Raji (cell line): Measurements from ENCODE around the gene TLE7.

Experiments
- POLR2A ChIP-seq: IDR thresholded peaks from 2 replicates; pipeline ENCODE4 v1.6.1; 2011; ENCODE audit warnings: low read depth, low read length, control low read depth; ENCODE audit not compliant: insufficient read depth

TLE7 gene

DNA sequence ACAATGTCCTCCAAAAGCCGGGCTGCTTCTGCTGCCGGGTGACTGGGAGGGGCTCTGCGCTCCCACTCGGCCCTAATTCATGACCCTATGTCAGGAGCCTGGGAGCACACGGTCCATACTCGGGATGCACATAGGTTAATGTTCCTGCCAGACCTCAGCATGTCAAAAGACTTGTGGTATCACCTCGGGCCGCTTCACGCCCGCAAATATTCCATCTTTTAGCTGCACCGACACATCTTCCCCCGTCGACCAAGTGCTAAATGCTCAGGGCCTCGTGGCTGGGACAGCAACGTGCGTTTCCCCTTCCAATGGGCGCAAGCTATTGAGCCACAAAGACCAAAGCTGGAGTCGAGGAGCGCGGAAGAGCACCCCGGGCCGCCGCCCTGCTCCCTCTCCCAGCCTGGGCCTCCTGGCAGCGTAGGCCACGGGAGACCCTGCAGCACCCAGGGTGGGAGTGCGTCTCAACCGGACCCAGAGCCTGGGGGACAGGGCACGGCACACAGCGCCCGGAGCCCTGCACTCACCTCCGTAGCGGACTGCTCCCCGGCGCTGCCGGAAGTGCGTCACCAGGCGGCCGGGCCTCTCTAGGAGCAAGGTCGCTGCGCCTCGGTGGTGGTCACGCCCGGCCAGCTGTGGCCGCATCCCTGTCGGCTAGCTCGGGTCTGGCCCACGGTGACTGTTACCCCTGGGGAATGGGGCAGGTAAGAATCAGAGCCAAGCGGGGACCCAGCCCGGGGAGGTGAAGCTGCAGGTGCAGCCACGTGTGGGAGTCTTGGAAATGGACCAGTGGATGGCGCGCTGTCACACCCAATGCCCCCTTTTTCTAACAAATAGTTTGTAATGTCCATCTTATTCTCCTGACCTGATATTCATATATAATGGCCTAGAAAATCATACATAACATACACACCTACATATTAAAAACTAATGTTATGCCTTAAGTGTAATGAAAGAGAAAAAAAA lies 20.1 kb upstream of the TLE7 start, which contains the start of gene ZNF23:
TSS of gene ZNF23 (minus strand) at position 562 of the 963 bp plus-strand sequence. CDS start 5,451 bp downstream, outside the sequence.
- TF ChIP-seq POLR2A, result peak; percentile 98

DNA sequence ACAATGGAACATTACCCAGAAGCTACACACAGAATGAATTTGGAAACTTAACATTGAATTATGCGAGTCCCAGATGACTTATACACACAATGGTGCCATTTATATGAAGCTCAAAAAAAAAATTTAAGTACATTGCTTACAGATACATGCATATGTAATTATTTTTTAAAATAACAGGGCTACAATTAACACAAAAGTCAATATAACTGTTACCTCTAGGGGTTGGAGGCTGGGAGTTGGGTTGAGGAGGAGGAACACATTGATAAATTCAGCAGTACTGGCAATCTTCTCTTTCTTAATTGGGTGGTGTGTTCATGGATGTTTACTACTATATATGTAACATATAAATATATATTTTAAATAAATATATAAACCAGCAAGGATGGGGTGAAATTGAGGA lies 19.1 kb upstream of the TLE7 start:
- no peak for TF ChIP-seq POLR2A

DNA sequence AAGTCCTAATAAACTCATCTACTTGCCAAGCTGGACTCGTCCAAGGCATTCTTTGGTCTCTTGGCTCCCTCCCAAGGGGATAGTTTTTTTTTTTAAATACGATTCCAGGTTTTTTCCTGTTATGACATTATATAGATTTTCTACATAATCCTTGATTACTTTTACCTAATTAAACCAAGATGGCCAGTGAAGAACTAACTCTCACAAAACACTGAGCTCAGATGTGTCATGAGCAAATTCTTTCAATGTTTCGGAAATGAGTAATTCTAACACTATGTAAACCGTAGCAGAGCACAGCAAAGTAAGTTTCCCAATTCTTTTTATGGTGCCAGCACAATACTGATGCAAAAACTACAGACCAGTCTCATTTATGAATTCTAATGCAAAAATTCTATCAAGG lies 18.4 kb upstream of the TLE7 start:
- no peak for TF ChIP-seq POLR2A

DNA sequence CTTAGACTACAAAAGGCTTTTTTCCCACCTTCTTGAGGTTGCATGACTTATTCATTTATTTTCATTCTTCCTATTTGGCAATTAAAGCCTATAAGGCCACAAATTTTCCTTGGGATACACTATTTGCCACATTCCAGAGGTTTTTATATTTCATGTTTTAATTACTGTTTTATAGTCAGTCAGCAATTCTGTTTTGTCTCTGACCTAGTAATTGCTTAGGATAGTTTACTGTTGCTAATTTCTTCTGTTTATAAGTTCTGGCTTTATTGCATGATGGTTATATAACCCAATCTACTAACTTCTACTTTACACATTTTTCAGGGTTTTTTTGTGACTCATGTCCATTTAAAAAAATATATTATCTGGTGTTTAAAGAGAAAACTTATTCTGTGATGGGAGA lies 17.7 kb upstream of the TLE7 start:
- TF ChIP-seq POLR2A, result no peak

DNA sequence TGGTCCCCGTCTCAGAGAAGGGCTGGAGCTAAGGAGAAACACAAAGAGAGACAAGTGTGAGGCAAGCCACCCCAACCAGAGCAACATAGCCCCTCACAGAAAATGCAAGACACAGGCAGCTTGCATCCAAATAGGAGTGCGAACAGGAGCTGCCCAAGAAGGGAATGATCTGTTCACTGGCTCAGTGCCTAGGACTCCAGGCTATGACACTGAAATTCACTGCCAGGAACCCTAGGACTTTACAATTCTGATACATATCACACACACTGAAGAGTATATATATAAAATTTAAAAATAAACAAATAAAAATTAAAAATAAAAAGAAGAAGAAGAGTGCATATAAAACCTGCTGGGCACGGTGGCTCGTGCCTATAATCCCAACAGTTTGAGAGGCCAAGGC lies 14.9 kb upstream of the TLE7 start:
- no peak for TF ChIP-seq POLR2A

DNA sequence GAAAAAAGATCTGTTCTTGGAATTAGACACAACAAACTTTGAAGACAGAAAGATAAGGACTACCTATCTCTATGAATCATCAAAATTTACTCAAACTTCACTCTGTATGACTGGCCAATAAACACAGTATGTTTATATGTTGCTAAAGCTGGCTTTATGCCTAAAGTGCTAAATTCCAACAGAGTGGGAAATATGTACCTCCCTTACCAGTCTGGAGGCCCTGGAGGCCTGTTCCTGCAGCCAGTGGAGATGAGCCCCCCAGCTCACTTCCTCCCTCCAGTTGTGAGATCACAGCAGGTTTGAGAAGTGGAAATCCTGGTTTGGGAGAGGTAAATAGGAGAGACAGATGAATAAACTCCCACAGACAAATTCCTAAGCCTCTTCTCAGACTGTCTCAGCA lies 11.2 kb upstream of the TLE7 start:
- TF ChIP-seq POLR2A, result no peak

DNA sequence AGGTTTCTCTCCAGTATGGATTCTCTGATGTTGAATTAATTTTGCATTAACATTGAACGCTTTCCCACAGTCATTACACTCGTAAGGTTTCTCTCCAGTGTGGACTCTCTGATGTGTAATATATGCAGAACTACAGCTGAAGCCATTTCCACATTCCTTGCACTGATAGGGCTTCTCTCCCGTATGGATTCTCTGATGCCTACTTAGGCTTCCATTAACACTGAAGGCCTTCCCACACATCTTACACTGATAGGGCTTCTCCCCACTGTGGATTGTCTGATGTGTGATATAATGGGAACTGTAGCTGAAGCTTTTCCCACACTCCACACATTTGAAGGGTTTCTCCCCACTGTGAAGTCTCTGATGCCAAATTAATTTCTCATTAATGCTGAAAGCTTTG lies 7.2 kb upstream of the TLE7 start:
- TF ChIP-seq POLR2A, result no peak

DNA sequence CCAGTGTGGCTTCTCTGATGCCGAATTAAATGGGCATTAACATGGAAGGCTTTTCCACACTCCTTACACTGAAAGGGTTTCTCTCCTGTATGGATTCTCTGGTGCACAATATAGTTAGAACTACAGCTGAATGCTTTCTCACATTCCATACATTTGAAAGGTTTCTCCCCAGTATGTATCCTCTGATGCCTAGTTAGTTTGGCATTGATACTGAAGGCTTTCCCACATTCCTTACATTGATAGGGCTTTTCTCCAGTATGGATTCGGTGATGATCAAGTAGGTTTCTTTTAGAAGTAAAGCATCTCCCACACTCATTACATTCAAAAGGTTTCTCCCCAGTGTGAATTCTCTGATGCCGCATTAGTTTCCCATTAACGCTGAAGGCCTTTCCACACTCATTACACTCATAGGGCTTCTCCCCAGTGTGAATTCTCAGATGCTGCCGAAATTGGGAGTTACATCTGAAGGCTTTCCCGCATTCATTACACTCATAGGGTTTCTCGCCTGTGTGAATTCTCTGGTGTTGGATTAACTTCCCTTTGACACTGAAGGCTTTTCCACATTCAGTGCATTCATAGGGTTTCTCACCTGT lies 6.5 kb upstream of the TLE7 start:
- TF ChIP-seq POLR2A, result no peak

DNA sequence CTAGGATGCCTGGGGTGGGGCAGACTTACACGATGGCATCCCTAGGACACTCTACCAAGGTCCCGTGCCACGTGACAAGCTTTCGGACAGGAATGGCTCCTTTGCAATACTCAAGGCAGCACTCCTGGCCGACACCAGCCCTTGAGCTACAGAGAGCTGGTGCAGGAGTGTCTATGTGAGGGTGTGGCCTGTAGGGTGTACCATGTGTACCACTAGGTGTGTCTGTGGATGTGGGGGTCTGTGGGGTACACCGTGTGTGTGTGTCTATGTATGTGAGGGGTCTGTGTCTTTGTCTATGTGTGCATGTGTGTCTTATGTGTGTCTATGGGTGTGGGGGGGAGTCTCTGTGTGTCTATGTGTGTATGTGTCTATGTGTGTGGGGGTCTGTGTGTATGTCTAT lies 1.9 kb upstream of the TLE7 start:
- no peak for TF ChIP-seq POLR2A

DNA sequence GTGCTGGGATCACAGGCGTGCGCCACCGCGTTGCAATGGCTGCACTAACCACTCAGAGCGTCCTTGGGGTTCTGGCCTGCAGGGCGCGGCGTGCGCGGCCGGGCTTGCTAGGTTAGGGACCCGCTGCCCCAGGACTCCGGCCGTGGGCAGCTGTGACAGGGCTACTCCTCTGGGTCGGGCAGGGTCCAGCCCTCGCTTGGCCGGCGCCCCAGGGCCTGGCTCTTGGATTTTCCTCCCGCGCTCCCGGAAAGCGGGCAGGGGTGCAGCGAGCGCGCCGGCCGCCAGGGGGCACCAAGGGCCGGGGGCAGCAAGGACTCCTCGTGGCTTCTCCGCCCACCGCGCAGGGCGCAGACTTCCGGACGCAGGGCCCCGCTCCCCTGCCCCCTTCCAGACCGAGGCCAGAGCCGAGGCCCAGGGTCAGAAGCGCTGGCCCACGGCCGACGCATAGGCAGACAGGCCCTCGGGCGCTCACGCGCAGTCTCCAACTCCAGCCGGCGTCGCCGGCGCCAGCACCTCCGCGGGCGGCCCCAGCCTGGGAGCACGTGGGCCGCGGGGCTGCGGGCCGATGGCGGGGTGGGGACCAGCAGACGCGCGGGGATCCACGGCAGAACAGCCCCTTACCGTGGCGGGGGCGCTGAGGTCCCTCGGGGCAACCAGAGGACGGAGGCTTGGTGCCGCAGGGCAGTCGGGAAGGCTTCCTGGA lies 355 bp downstream of the TLE7 start:
- TF ChIP-seq POLR2A, result no peak

DNA sequence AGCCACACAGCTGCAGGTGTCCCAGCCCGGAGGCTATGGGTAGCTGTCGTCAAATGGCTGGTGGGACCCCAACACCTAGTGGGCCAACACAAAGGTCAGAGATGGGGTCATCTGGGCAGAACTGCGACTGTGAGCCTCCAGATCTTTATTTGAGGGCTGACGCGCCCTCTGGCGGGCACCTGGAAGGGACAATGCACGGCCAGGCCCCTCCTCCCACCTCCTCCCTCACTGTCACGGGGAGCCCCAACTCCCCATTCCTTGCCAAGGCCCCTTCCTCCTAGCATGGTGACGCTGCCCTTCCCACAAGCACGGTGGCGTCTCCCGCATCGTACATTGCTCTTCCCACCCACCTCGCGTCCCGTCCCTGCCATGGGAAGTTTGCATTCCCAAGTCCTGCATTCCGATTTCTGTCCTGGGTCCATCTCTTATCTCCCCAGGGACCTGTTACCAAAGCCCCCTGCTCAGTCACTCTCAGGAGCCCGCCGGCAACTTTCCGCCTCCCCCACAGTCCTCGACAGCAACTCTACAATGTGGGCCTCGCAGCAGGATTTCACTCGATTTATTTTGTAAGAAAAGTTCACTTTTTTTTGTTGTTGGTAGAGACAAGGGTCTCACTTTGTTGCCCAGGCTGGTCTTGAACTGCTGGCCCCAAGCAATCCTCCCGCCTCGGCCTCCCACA lies 1.0 kb downstream of the TLE7 start:
- TF ChIP-seq POLR2A, result no peak

DNA sequence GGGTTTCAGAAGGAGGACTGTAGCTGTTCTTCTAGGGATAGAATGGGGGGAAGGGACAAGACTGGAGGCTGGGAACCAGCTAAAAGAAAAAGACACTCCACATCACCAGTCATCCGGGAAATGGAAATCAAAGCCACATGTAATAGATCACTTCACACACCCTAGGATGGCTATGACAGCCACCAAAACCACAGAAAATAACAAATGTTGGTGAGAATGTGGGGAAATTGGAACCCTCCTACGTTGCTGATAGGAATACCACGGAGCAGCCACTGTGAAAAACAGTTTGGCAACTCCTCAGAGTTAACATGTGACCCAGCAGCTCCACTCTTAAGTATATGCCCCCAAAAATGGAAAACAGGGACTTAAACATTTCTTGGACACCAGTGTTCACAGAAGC lies 2.3 kb downstream of the TLE7 start:
- no peak for TF ChIP-seq POLR2A

DNA sequence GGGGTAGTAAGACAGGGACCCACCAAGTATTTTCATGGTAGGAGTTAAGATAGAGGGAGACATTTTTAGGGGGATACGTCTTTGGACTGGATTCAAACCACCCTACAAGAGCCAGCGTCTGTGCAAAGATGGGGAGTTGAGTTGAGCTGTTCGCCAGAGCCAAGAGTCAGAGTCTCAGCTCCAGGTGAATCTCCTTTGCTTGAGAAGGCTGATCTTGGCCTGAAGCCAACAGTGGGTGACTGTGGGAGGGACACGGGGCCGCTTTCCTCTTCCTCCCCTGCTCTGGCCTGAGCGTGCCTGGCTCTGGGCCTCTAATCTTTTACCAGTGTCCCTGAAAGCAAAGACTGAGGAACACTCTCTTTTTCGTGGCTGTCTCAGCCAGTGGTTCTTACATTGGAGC lies 5.4 kb downstream of the TLE7 start:
- TF ChIP-seq POLR2A, result no peak

DNA sequence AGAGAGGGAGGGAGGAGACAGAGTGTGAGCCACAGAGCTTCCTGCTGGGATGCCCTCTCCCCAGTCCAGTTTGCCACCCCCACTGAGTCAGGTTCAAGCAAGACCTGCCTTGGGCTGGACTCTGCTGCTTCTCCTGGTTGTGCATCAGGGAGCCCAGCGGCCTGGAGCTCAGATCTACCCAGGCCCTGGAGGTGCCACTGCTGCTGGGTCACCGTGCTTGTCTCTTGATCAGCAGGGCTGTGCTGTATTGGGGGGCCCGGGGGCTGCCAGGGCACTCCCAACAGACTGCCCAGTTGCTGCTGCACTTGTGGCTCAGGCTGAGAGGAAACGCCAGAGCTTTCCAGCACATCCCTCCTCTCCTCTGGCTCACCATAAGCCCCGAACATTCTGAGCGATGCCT lies 8.9 kb downstream of the TLE7 start:
- no peak for TF ChIP-seq POLR2A

DNA sequence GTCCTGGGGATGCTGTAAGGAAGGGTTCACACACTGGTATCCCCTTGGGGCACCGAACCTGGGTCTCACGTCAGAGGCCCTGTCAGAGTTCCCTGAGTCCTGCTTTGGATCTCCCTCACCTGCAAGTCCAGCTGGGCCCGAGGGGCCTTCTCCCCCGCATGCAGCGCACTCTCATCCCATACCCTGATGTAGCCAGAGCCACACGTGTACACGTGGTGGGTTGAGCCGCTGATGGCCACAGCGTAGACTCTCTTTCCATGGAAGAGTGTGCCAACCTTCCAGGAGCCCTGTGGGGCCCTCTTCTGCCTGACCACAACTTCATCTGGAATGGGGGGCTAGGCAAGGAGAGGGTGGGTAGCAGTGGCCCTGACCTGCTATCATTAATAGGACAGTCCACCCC lies 9.9 kb downstream of the TLE7 start:
- TF ChIP-seq POLR2A, result no peak

DNA sequence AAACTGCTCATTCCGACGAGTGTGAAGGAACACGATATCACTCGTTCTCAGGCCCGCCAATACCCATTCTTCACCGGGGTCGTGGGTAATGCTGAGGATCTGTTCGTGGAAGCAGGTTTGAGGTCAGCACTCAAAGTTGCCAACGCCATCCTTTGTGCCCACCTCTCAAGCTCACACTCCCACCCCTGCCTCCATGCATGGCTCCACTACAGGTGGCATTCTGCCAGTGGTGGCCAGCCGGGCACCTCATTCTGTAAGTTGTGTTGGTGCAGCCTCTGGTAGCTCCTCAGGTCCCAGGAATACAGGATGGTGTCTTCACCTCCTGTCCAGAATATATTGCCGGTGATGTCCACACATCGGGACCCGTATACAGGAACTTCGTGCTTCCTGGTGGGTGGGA lies 10.7 kb downstream of the TLE7 start:
- TF ChIP-seq POLR2A, result no peak

DNA sequence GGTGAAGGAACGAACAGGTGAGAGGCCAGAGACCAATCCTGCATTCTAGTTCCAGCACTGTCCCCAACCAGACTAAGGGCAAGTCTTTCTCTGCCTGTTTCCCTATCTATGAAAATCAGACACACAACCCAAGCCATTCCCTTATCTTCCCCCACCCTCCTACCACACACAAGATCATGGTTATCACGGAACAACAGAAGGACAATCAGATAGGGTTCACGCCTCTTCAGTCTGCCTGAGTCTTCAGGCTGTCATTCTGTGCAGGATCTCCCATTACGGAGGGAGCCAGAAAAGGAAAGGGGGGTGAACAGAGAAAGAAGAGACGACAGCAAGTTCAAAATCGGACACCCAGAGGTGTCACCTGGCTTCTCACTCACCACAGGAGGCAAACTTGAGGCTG lies 11.1 kb downstream of the TLE7 start:
- no peak for TF ChIP-seq POLR2A
